Neural crest cell (in vitro differentiated cells): ENCODE measurements around the gene PI4K2A. TPM values are rescaled to one million over a fixed set of nuclear protein-coding genes. Genes with fewer than 3 reads are reported as not detected.

Source experiments
- DNase-seq: peaks from one replicate; pipeline ENCODE4 v3.0.0; 2021; ENCODE audit warnings: low read depth, mixed read lengths, low spot score
- H3K27ac Mint-ChIP-seq: one replicate; pipeline ENCODE4 v1.8.0; 2021; ENCODE audit warnings: mild to moderate bottlenecking, mixed read lengths; ENCODE audit not compliant: unreplicated experiment
- H3K27me3 Mint-ChIP-seq: 2 replicates; pipeline ENCODE4 v1.8.0; 2021; ENCODE audit warnings: low read depth, mild to moderate bottlenecking, mixed read lengths
- H3K36me3 Mint-ChIP-seq: 2 replicates; pipeline ENCODE4 v1.8.0; 2021; ENCODE audit warnings: low read depth, mild to moderate bottlenecking, mixed read lengths
- H3K4me1 Mint-ChIP-seq: 2 replicates; pipeline ENCODE4 v1.8.0; 2021; ENCODE audit warnings: mixed read lengths
- H3K4me3 Mint-ChIP-seq: one replicate; pipeline ENCODE4 v1.8.0; 2021; ENCODE audit warnings: mild to moderate bottlenecking, mixed read lengths
- H3K9me3 Mint-ChIP-seq: 2 replicates; pipeline ENCODE4 v1.8.0; 2021; ENCODE audit warnings: mixed read lengths
- CTCF ChIP-seq: fragments of 200-600 bp; sonication (generic); conservative IDR thresholded peaks from 2 replicates; pipeline ENCODE4 v1.5.0; 2021; ENCODE audit warnings: antibody characterized with exemption, mild to moderate bottlenecking
- total RNA-seq: library from RNA; stranded (reverse); gene quantifications from 2 replicates; pipeline ENCODE4 v1.2.1, GENCODE V29; 2021

PI4K2A gene
- total RNA-seq, 1 donor from 2014 or later = 19.4 TPM

GRCh38 chr10:97623277-97623676 lies 17.2 kb upstream of the PI4K2A start:
- H3K27me3 Mint-ChIP-seq = no peaks in the 10 kb centered on the region
- H3K9me3 Mint-ChIP-seq = no peaks in the 10 kb centered on the region
- no peaks in the 10 kb centered on the region for H3K4me1 Mint-ChIP-seq
- no peak for TF ChIP-seq CTCF
- DNase-seq = no peak
- no peak overlapping the region for H3K27ac Mint-ChIP-seq
- H3K36me3 Mint-ChIP-seq = no peaks in the 10 kb centered on the region
- H3K4me3 Mint-ChIP-seq = no peak overlapping the region

- Mint-ChIP-seq H3K9me3 (no peaks in the 10 kb centered on the region), H3K4me1 (peaks cover 5% of the 10 kb centered on the region), H3K27ac (no peak overlapping the region), H3K27me3 (no peaks in the 10 kb centered on the region), H3K36me3 (no peaks in the 10 kb centered on the region), H3K4me3 (peak overlapping the region; percentile 15)
- no peak for DNase-seq
- TF ChIP-seq CTCF = no peak
Observed at GRCh38 chr10:97627731-97628130, 12.7 kb upstream of the PI4K2A start.

- no peaks in the 10 kb centered on the region for H3K27me3 Mint-ChIP-seq
- peaks cover 7% of the 10 kb centered on the region for H3K4me1 Mint-ChIP-seq
- no peak for TF ChIP-seq CTCF
Observed at GRCh38 chr10:97628228-97628627, 12.2 kb upstream of the PI4K2A start.

GRCh38 chr10:97629289-97629688 lies 11.2 kb upstream of the PI4K2A start:
- Mint-ChIP-seq H3K27me3 (no peaks in the 10 kb centered on the region), H3K27ac (no peak overlapping the region), H3K36me3 (no peaks in the 10 kb centered on the region), H3K9me3 (no peaks in the 10 kb centered on the region), H3K4me3 (peak overlapping the region; percentile 38), H3K4me1 (peaks cover 15% of the 10 kb centered on the region)
- TF ChIP-seq CTCF = no peak
- no peak for DNase-seq

More at GRCh38 chr10:97628228-97628627, 12.2 kb upstream of the PI4K2A start:
- Mint-ChIP-seq H3K36me3 (no peaks in the 10 kb centered on the region), H3K27ac (no peak overlapping the region), H3K9me3 (no peaks in the 10 kb centered on the region), H3K4me3 (peak overlapping the region; percentile 9)
- no peak for DNase-seq

GRCh38 chr10:97631098-97631497 lies 9.4 kb upstream of the PI4K2A start:
- Mint-ChIP-seq H3K27ac (no peak overlapping the region), H3K4me3 (peak overlapping the region; percentile 34), H3K27me3 (no peaks in the 10 kb centered on the region), H3K36me3 (no peaks in the 10 kb centered on the region), H3K9me3 (no peaks in the 10 kb centered on the region), H3K4me1 (peaks cover 15% of the 10 kb centered on the region)
- DNase-seq = no peak
- no peak for TF ChIP-seq CTCF
